TTC549 (cell line): ENCODE results near the gene SLC25A21.

Experiments used
- FAIRE-seq: peaks from 2 replicates; lab custom pipeline; 2012; peaks lifted over from hg19 to GRCh38; lab: Jason Lieb, UNC

Gene SLC25A21

DNA sequence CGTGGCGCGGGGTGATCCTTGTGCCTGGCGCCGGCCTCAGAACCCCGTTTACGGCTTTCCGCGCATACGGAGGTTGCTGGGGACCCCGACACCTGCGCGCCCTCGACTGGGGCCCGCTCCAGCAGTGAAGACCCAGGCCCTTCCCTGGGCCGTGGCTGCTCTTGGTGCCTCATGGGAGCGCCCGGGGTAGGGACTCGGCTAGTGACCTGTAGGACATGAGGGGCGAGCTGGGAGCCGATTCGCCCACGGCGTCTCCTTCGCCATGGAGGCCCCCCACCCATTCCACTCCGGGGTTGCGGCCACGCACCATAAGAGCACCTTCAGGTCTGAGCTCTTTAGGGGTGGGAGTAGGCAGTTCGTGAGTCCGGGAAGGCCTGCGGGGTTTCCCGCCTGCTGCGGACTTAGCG, 525.0 kb downstream of the SLC25A21 start:
- FAIRE-seq, result no peak

DNA sequence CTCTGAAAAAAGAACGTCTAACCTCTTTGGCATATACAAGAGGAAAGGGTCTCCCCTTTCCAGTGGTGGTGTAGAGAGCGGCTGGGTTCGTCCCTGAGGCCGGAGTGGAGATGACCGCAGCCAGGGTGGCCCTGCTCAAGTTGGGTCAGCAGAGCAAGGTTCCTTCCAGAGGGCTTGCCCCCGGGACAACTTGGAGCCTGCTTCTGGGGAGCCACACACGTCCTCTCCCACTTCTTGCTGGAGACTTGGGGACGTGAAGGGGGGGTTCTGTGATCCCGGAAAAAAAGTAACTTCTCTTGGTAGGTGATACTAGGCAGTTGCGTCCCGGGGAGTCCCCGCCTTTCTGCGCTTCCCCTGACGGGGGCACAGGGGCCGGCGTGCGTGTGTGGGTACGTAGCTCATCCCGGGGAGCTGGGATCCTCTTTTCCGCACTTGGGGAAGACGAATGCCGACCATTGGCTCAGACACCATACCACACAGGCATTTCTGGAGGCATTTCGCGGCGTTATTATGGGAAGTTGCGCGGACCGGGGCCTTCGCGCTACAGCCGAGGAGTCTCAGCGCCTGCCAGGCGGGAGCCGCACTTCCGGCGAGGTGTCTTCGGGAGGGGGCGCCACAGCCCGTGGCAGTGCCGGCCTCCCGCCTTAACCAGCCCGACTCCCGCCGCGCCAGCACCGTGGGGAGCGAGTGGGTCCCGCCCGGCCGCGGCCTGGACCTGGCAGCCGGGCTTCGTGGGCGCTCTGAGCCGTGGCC, 525.6 kb downstream of the SLC25A21 start:
- no peak for FAIRE-seq

DNA sequence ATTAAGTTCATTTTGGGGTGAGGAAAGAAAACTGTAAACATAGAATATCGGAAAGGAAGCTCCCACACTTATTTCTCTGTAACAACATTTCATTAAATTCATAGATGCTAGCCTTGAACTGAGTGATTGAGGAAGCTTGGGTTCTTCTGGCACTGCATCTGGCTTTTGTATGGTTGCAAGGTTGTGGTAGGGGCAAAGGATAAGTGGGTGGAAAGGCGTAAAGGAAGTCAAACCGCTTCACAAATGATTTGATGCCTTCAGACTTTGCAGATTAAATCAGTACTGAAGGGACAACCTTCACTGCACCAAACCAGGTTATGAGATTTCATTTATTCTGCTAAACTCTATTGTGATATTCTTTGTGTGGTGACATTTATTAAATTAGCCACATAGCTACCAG, 538.8 kb downstream of the SLC25A21 start:
- FAIRE-seq, result no peak
